AG09319 (cell line): ENCODE measurements around the gene HTR2B.

Source experiments
- DNase-seq: peaks from one replicate; pipeline ENCODE4 v3.0.0-alpha.2; 2010; ENCODE audit warnings: low read depth; ENCODE audit errors: extremely low read depth
- CTCF ChIP-seq: IDR thresholded peaks from 2 replicates; pipeline ENCODE4 v1.5.1; 2011; ENCODE audit warnings: low read depth, mild to moderate bottlenecking, inconsistent platforms, low read length, moderate library complexity

The HTR2B gene

DNA sequence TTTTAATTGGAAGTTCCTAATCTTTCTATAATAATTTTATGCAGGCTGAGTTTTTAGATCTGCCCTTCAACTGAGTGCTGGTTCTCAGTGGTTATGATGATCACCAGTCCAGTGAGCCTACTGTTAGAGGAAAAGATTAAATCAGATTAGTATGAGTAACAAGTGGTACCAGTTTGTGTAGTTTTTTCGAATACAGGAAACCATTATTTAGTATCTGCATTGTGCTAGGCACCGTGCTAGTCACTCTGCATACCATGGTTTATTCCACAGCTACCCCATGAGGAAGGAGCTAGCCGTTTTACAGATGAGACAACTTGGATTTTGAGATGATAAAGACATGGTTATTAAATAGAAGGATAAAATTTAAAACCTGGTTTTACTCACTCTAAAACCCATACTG is 62.1 kb downstream of the HTR2B start:
- DNase-seq, result no peak
- TF ChIP-seq CTCF, result no peak

DNA sequence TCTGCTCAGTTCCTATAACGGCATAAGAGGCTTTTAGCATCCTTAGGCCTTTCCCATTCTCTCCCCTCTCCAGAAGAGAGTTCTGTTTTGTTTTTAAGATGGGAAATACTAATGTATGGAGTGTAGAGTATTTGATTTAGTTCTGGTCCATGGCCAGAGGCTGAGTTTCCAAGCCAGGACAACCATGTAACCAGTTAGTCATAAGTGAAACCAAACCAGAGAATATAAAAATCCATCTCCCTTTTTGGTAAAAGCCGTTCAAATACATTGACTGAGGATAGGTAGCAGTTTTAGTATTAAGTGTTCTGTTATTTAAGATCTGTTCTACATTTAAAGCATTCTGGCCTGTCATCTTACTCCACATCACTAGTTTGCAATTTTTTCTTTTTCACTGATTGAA is 65.1 kb downstream of the HTR2B start:
- no peak for DNase-seq
- TF ChIP-seq CTCF, result no peak

GRCh38 chr2:231058761-231059550 is 65.9 kb downstream of the HTR2B start:
- no peak for TF ChIP-seq CTCF
- no peak for DNase-seq
